Neuron (in vitro differentiated cells): ENCODE data around the gene EID2B.

Source experiments
- H2AFZ ChIP-seq: one replicate; pipeline ENCODE4 v1.6.1; 2013; ENCODE audit warnings: low read depth, mild to moderate bottlenecking, inconsistent platforms, low read length, moderate library complexity
- H3K27me3 ChIP-seq: one replicate; pipeline ENCODE4 v1.6.1; 2013; ENCODE audit warnings: low read length; ENCODE audit not compliant: insufficient read depth
- H3K36me3 ChIP-seq: one replicate; pipeline ENCODE4 v1.6.1; 2013; ENCODE audit warnings: low read length; ENCODE audit not compliant: insufficient read depth
- H3K4me1 ChIP-seq: one replicate; pipeline ENCODE4 v1.6.1; 2013; ENCODE audit warnings: low read length; ENCODE audit not compliant: insufficient read depth
- H3K4me3 ChIP-seq: 2 replicates; pipeline ENCODE4 v1.5.1; 2013; ENCODE audit warnings: mild to moderate bottlenecking, low read length, moderate library complexity
- H3K9me3 ChIP-seq: one replicate; pipeline ENCODE4 v1.6.1; 2013; ENCODE audit warnings: low read length

The EID2B gene

DNA sequence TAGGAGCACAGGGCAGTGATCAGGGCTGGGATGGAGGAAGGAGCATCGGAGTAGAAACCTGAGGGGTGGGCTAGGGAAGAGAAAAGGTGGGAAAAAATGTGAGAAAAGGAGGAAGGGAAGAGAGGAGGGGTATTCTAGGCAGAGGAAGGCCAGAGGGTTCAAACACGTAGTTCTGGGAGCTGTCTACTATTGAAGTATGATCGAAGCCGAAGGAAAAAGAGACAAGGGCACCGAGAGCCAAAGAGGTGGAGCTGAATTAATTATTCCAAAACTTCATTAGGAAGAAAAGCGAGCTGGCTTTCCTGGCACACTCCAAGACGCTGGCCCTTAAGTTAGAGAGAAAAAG, 26.1 kb downstream of the EID2B start:
- peaks cover 6% of the 10 kb centered on the region for H3K27me3 ChIP-seq
- peak overlapping the region; percentile 53 for H3K4me3 ChIP-seq

GRCh38 chr19:39502640-39503417, 29.8 kb downstream of the EID2B start:
- no peaks in the 10 kb centered on the region for H3K9me3 ChIP-seq
- peaks cover 11% of the 10 kb centered on the region for H3K4me1 ChIP-seq
- no peak overlapping the region for H3K4me3 ChIP-seq
- H3K27me3 ChIP-seq, result peaks cover 29% of the 10 kb centered on the region
- no peaks in the 10 kb centered on the region for H3K36me3 ChIP-seq
- H2AFZ ChIP-seq, result no peak overlapping the region

More for the DNA sequence above, 26.1 kb downstream of the EID2B start:
- peaks cover 8% of the 10 kb centered on the region for H3K4me1 ChIP-seq
- H2AFZ ChIP-seq, result peak overlapping the region; percentile 81
- H3K36me3 ChIP-seq, result no peaks in the 10 kb centered on the region
- no peaks in the 10 kb centered on the region for H3K9me3 ChIP-seq

- peaks cover 9% of the 10 kb centered on the region for H3K4me1 ChIP-seq
- no peaks in the 10 kb centered on the region for H3K9me3 ChIP-seq
- no peaks in the 10 kb centered on the region for H3K36me3 ChIP-seq
- H2AFZ ChIP-seq, result no peak overlapping the region
- H3K27me3 ChIP-seq, result peaks cover 24% of the 10 kb centered on the region
- H3K4me3 ChIP-seq, result no peak overlapping the region
Observed at GRCh38 chr19:39501340-39501739, 31.3 kb downstream of the EID2B start.

DNA sequence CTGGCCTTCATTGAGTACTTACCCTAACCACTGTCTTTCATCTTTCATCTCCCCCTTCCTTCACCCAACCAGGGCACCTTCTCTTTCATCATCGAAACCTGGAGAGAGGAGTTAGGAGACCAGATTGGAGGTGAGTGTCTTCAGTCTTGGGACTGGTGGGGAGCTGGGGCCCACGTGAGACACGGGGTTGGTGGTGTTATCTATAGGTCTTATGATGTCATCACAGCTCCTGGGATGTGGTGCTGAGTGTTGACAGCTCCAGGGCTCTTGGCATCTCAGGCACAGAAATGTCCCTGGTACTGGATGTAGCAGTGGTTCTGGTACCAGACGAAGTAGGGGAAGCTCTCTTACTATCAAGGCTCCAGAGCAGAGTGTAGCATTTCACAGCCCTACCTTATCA, 32.1 kb downstream of the EID2B start:
- Histone ChIP-seq H3K4me1 (peaks cover 9% of the 10 kb centered on the region), H3K9me3 (no peaks in the 10 kb centered on the region), H2AFZ (no peak overlapping the region), H3K36me3 (no peaks in the 10 kb centered on the region), H3K4me3 (no peak overlapping the region), H3K27me3 (peaks cover 23% of the 10 kb centered on the region)

DNA sequence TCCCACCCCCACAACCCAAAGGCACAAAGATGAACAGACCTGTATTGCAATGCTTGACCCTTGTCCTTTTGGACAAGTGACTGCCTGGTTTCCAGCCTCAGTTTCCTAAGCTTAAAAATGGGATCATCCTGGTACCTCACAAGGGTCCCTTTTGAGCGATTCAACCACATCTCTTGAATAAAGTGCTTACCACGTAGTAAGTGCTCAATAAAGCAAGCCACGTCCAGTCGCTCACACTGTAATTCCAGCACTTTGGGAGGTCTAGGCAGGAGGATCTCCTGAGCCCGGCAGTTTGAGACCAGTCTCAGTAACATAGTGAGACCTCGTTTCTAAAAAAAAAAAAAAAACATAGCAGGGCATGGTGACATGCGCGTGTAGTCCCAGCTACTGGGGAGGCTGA, 32.7 kb downstream of the EID2B start:
- Histone ChIP-seq H3K27me3 (peaks cover 23% of the 10 kb centered on the region), H2AFZ (no peak overlapping the region), H3K4me3 (peak overlapping the region; percentile 3), H3K9me3 (no peaks in the 10 kb centered on the region), H3K4me1 (peaks cover 9% of the 10 kb centered on the region), H3K36me3 (no peaks in the 10 kb centered on the region)

GRCh38 chr19:39498798-39499642, 33.6 kb downstream of the EID2B start, which contains the start of gene DLL3:
TSS of gene DLL3 (plus strand) at chr19:39498947. CDS start at chr19:39498975, 28 bp downstream.
- Histone ChIP-seq H3K27me3 (peaks cover 23% of the 10 kb centered on the region), H3K4me3 (peak within 1 kb of the TSS; percentile 43), H2AFZ (peak within 1 kb of the TSS; percentile 30), H3K4me1 (peaks cover 9% of the 10 kb centered on the region), H3K36me3 (no peaks in the 10 kb centered on the region), H3K9me3 (no peaks in the 10 kb centered on the region)

DNA sequence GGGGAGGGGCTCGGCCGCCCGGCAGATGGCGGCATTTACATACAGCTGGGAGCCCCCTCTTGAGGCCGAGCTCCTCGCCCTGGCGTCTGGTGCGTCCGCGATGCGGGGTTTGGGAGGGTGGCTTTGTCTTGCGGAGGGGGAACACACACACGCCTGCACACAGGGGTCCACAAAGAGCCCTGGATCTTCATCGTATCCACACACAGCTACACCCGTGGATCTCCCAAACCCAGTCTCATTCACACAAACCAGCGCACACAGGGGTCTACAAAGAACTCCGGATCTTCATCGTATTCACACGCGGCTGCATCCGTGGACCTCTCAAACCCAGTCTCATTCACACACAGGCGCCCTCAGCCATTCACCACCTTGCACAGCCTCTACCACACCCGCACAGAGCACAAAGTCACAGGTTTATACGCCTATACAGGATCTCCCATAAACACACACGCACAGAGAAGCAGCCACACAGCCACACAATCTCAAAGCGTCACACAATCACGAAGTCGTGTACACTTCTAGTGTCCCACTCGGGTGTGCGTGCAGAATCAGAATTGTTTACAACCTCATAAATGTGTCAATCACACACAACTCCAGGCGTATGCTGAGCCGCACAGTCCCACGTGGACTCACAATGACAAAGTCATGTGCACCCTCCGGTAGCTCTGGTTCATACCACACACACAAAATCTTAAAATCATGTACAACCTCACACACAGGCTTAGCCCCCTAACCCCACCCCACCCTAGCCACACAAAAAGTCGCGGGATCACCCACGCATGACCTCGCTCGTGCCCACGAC, 34.5 kb downstream of the EID2B start:
- no peaks in the 10 kb centered on the region for H3K36me3 ChIP-seq
- peaks cover 9% of the 10 kb centered on the region for H3K4me1 ChIP-seq
- H3K9me3 ChIP-seq, result no peaks in the 10 kb centered on the region
- peaks cover 23% of the 10 kb centered on the region for H3K27me3 ChIP-seq
- H3K4me3 ChIP-seq, result peak overlapping the region; percentile 29
- H2AFZ ChIP-seq, result peak overlapping the region; percentile 30

- no peaks in the 10 kb centered on the region for H3K36me3 ChIP-seq
- peaks cover 9% of the 10 kb centered on the region for H3K4me1 ChIP-seq
- H3K27me3 ChIP-seq, result peaks cover 23% of the 10 kb centered on the region
- H2AFZ ChIP-seq, result peak overlapping the region; percentile 30
- no peaks in the 10 kb centered on the region for H3K9me3 ChIP-seq
- no peak overlapping the region for H3K4me3 ChIP-seq
Observed at GRCh38 chr19:39497701-39497995, 35.0 kb downstream of the EID2B start.

- Histone ChIP-seq H3K4me3 (no peak overlapping the region), H2AFZ (no peak overlapping the region), H3K4me1 (peaks cover 9% of the 10 kb centered on the region), H3K27me3 (peaks cover 23% of the 10 kb centered on the region), H3K9me3 (no peaks in the 10 kb centered on the region), H3K36me3 (peaks cover 11% of the 10 kb centered on the region)
Observed at GRCh38 chr19:39496063-39496462, 36.6 kb downstream of the EID2B start.

GRCh38 chr19:39494661-39495060, 38.0 kb downstream of the EID2B start:
- peaks cover 19% of the 10 kb centered on the region for H3K36me3 ChIP-seq
- H3K4me3 ChIP-seq, result no peak overlapping the region
- H3K9me3 ChIP-seq, result no peaks in the 10 kb centered on the region
- H3K4me1 ChIP-seq, result peaks cover 9% of the 10 kb centered on the region
- H3K27me3 ChIP-seq, result peaks cover 15% of the 10 kb centered on the region
- no peak overlapping the region for H2AFZ ChIP-seq

DNA sequence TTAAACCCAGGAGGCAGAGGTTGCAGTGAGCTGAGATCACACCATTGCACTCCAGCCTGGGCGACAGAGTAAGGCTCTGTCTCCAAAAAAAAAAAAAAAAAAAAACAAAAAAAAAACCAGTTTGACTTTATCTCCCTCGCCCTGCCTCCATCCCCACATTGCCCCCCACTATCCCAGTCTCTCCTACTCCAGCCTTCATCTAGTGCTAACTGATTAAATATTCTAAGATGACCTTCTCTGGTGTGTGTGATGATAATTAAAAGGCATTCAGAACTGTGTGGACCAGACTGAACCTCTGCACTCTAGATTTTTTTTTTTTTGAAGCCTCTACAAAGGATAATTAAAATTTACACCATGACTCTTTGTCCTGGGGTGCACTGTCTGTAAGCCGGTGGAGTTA, 39.9 kb downstream of the EID2B start:
- peaks cover 38% of the 10 kb centered on the region for H3K36me3 ChIP-seq
- no peak overlapping the region for H3K4me3 ChIP-seq
- H2AFZ ChIP-seq, result no peak overlapping the region
- no peaks in the 10 kb centered on the region for H3K9me3 ChIP-seq
- no peaks in the 10 kb centered on the region for H3K27me3 ChIP-seq
- peaks cover 3% of the 10 kb centered on the region for H3K4me1 ChIP-seq

GRCh38 chr19:39492225-39492624, 40.4 kb downstream of the EID2B start:
- H3K4me1 ChIP-seq, result no peaks in the 10 kb centered on the region
- no peak overlapping the region for H2AFZ ChIP-seq
- H3K27me3 ChIP-seq, result no peaks in the 10 kb centered on the region
- no peak overlapping the region for H3K4me3 ChIP-seq
- peaks cover 40% of the 10 kb centered on the region for H3K36me3 ChIP-seq
- H3K9me3 ChIP-seq, result no peaks in the 10 kb centered on the region

- H3K4me3 ChIP-seq, result no peak overlapping the region
- peaks cover 60% of the 10 kb centered on the region for H3K36me3 ChIP-seq
- H3K9me3 ChIP-seq, result no peaks in the 10 kb centered on the region
Observed at GRCh38 chr19:39489756-39490155, 42.9 kb downstream of the EID2B start.

More at GRCh38 chr19:39489756-39490155, 42.9 kb downstream of the EID2B start:
- no peaks in the 10 kb centered on the region for H3K27me3 ChIP-seq
- H3K4me1 ChIP-seq, result no peaks in the 10 kb centered on the region
- no peak overlapping the region for H2AFZ ChIP-seq
